Skeletal muscle cell (primary cell): ENCODE data around the gene WDR4.
"Not testable (repeated sequence)": the region's sequence is repeated elsewhere in the genome, so short reads cannot be mapped to it uniquely, and the experiment has no call there.

ENCODE experiments used
- DNase-seq: peaks from one replicate; pipeline ENCODE4 v3.0.0-alpha.2; 2010; ENCODE audit warnings: low read depth
- H3K4me3 ChIP-seq: 2 replicates; pipeline ENCODE4 v1.5.1; 2011; ENCODE audit warnings: low read depth, mild to moderate bottlenecking, control low read depth, low read length, moderate library complexity

WDR4 gene

GRCh38 chr21:42887326-42887725, 8.0 kb upstream of the WDR4 start:
- no peak for DNase-seq
- no peak overlapping the region for H3K4me3 ChIP-seq

GRCh38 chr21:42883921-42884320, 4.6 kb upstream of the WDR4 start:
- no peak for DNase-seq
- no peak overlapping the region for H3K4me3 ChIP-seq

DNA sequence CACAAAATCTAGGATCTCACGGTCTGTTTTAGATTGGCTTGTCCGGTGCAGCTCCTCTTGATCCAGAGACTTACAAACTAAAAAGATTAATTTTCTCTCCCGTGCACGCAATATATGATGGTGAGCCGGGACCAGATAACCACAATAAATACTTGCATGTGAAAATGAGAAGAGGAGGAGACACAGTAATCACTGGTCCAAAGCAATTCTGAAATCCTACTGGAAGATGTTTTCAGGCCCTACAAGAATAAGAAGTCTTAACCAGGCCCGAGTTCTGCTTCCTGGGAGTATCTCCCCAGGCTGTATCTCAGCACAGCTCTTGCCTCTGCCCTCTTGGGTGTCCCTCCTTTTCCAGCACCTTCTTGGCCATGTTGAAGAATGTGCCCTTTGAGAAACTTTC, 1.0 kb upstream of the WDR4 start:
- DNase-seq, result no peak
- peak overlapping the region; percentile 98 for H3K4me3 ChIP-seq

- DNase-seq, result no peak
- peak overlapping the region; percentile 98 for H3K4me3 ChIP-seq
These were observed 704 bp downstream of the WDR4 start for GRCh38 chr21:42878678-42878992.

DNA sequence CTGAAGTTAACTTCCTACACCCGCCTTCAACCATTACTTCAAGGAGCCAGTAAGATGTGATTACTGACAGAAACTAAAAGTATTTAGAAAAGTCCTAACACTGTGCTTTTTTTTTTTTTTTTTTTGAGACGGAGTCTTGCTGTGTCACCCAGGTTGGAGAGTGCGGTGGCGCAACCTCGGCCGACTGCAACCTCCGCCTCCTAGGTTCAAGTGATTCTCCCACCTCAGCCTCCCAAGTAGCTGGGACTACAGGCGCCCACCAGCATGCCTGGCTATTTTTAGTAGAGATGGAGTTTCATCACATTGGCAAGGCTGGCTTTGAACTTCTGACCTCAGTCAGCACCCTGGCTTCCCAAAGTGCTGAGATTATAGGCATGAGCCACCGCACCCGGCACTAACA, 3.5 kb downstream of the WDR4 start:
- not testable (repeated sequence) for DNase-seq, H3K4me3 ChIP-seq

GRCh38 chr21:42873096-42873495, 6.2 kb downstream of the WDR4 start:
- no peak for DNase-seq
- no peak overlapping the region for H3K4me3 ChIP-seq

DNA sequence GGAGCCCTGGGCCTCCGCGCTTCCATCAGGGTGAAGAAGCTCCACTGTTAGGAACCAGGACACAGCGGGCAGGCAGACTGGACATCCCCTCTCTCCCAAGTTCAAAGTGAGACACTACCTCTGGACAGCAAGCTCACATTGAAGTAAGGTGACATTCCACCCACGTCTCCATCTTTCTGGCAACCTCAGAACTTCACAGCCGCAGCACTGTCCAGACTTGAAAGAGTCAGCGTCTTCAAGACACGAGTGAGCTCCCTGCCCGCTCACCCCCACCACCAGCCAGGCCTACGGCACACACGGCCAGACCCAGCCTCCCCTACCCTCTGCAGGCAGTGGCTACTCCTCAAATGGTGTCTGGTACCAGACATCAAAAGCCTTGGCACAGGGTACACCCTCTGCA, 11.1 kb downstream of the WDR4 start:
- DNase-seq, result no peak
- no peak overlapping the region for H3K4me3 ChIP-seq

DNA sequence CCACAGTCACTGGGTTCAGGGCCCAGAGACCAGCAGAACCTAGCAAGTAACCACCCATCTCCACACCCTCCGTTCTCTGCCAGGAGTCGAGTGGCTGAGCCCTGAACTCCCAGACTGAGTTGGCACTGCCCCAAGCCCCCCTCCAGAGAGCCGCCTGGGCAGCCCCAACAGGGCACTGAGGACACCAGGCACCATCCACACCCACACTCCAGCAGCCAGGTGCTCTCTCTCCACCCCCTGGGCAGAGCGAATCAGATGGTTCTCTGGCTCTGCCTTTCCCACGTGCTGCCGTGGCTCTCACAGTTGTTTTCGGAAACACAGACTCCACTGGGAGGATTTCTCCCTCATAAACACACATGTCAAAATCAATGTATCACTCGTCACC, 13.6 kb downstream of the WDR4 start:
- DNase-seq, result no peak
- H3K4me3 ChIP-seq, result no peak overlapping the region

DNA sequence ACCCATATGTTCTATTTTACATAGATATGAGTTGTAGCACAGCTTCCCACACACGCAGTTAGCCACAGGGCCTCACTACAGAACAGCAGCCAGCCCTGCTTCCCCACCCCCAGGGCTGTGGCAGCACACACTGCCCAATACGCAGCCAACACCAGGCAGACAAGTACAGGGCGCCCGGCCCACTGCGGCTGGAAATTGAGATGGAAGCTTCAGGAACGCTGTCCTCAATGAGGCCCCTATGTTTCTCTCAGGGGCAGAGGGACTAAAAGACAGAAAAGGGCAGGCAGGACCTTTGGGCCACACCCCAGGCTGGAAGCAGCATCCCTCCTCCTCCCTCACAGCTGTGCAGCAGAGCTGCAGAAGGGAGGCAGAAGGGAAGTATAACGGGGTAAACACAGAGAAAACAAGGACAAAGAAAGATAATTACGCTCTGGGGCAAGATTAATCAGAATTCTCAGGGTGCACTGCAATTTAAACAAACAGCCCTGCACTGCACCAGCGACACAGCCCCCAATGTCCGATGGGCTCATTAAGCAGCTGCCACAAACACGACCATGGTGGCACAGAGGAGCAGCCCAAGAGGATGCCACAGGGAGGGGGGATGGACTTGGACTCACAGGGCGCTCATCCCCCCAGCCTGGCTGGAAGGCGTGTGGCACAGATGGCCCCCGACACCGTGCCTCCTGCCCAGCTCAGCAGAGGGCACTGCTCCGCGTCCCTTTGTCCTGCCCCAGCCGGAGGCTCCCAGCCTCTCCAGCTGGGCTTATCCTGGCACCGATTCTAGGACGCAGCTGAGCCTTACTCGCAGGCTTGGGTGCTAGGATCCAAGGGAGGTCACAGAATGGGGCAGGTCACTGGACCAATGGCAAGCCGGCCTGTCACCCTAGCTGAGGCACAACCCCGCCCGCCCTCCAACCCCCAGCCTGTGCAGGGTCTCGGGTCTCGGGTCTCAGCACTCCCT, 14.2 kb downstream of the WDR4 start:
- DNase-seq, result no peak
- H3K4me3 ChIP-seq, result no peak overlapping the region

GRCh38 chr21:42864286-42864685, 15.1 kb downstream of the WDR4 start:
- H3K4me3 ChIP-seq, result no peak overlapping the region
- no peak for DNase-seq

DNA sequence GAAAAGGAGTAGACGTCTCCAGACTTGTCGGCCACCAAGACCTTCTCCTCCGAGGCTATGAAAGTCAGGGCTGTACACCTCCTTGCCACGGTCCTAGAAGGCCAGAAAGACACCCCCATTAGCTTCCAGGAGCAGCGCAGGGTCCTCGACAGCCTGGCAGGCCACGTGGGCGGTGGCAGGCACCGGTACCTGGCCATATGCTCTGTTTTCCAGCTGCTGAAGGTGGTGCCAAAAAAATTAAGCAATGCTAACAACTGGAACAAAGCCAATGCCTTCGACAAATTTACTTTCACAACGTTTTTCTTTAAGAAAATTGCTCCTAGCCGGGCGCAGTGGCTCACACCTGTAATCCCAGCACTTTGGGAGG, 15.9 kb downstream of the WDR4 start:
- H3K4me3 ChIP-seq, result no peak overlapping the region
- no peak for DNase-seq

- DNase-seq, result no peak
- no peak overlapping the region for H3K4me3 ChIP-seq
These were observed 16.4 kb downstream of the WDR4 start for GRCh38 chr21:42862774-42863503.

DNA sequence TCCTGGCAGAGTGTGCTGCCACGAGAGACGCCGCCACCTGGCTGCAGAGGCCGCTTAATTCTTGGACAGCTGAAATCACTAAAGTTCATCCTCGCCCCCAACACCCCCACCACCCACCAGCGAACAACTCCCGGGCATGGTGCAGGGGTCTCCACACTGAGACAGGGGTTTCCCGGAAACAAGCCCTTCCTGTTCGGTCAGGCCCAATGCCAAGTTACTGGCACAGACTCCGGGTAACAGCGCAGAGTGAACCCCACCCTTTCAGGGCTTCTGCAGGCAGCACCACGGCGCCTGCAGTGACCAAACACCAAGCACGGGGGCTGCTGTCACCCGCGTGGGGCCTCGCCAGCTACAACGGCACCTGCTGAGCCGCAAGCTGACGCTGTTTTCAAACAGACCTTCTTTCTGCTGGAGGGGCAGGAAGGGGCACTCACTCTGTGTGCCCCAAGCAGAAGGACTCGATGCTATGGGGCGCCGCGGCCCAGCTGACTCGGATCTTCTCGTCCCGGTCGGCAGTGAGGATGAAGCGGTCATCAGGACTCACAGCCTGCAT, 17.4 kb downstream of the WDR4 start:
- H3K4me3 ChIP-seq, result no peak overlapping the region
- no peak for DNase-seq

- no peak overlapping the region for H3K4me3 ChIP-seq
- DNase-seq, result no peak
These were observed 18.0 kb downstream of the WDR4 start for GRCh38 chr21:42861311-42861847.

- H3K4me3 ChIP-seq, result no peak overlapping the region
- DNase-seq, result no peak
These were observed 19.0 kb downstream of the WDR4 start for GRCh38 chr21:42860345-42860744.

GRCh38 chr21:42859891-42860230, 19.5 kb downstream of the WDR4 start:
- DNase-seq, result no peak
- H3K4me3 ChIP-seq, result no peak overlapping the region

- no peak for DNase-seq
- no peak overlapping the region for H3K4me3 ChIP-seq
These were observed 20.1 kb downstream of the WDR4 start for GRCh38 chr21:42858957-42859890.

DNA sequence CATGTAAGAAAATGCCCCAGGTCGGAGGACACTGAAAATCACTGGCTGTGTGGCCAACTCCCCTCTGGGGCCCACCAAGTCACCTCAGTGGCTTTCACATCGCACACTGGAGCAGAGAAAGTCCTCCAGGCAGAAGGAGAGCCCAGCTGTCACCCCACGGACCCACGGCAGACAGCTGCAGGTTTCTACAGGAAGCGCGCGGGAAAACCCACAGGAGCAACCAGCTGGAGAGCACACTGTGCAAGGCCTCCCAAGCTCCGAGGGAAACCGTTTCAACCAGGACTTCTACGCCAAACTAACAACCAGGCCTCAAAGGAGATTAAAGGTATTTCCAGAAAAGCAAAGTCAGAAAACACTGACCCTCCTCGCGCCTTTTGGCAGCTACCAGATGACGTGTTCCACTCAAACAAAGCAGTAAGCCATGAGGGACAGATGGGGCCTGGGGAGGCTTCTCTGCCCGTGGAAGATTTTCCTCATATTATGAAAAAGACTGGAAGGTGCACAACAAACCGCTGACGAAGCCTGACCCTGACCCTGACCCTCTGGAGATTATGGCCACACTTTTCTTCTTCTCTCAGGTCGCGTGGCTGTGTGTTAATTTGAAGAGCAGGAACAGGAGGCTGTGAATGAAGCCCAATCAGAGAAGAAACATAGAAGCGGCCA, 21.0 kb downstream of the WDR4 start:
- H3K4me3 ChIP-seq, result no peak overlapping the region
- DNase-seq, result no peak

DNA sequence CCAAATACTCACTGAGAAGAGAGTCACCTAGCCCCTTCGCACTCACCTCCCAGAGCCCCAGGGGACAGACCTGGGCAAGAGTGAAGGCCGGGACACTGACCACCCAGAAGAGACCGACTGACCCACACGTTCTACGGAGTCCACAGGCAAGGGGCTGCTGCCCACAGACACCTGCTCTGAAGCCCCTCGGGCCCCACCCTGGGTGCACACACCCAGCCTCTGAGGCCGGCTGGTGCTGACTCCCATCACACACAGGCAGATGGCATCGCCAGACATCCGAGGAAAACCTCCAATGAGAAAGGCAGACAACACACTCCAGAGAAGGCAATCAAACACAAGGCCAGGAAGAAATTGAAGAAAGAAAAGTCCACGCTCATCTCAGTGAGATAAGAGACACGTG, 22.1 kb downstream of the WDR4 start:
- H3K4me3 ChIP-seq, result no peak overlapping the region
- no peak for DNase-seq
